ENCODE data around the gene NISCH. TPM values are rescaled to one million over a fixed set of nuclear protein-coding genes. Genes with fewer than 3 reads are reported as not detected.

The NISCH gene
- polyA plus RNA-seq, 2 donors = 32.2 to 59.6 TPM

- H3K27ac ChIP-seq (ENCODE audit: low read depth in 2 of 2, low read length in 1 of 2) = peak within 1 kb of the TSS; percentile 5 to 51
- H3K9me3 ChIP-seq (ENCODE audit: control insufficient read depth in 2 of 2, insufficient read depth in 1 of 2, low read depth in 1 of 2, low read length in 1 of 2) = no peaks in the 10 kb centered on the region
- no peak within 1 kb of the TSS for H3K4me3 ChIP-seq (ENCODE audit: low read depth in 1 of 2, low read length in 2 of 2)
- peaks cover 12 to 27% of the 10 kb centered on the region in 2 donors for H3K36me3 ChIP-seq (ENCODE audit: control insufficient read depth in 2 of 2, insufficient read depth in 2 of 2, low read length in 1 of 2)
- 49 to 57% methylated on average over 23 to 25 of the region's 25 CpGs for WGBS, 2 donors
- H3K4me1 ChIP-seq (ENCODE audit: control insufficient read depth in 2 of 2, insufficient read depth in 2 of 2, low read length in 1 of 2) = peaks cover 0 to 2% of the 10 kb centered on the region in 2 donors
- H3K27me3 ChIP-seq (ENCODE audit: control insufficient read depth in 1 of 2, insufficient read depth in 2 of 2, low read length in 2 of 2) = no peaks in the 10 kb centered on the region
Observed at GRCh38 chr3:52494886-52495495, 39.6 kb downstream of the NISCH start, which contains the start of gene STAB1. Gene STAB1, plus strand, starts transcription at chr3:52495338. Its CDS starts 76 bp downstream, at chr3:52495414.

GRCh38 chr3:52495777-52496602 lies 40.6 kb downstream of the NISCH start:
- H3K4me1 ChIP-seq (ENCODE audit: control insufficient read depth in 2 of 2, insufficient read depth in 2 of 2, low read length in 1 of 2) = no peaks in the 10 kb centered on the region
- H3K27ac ChIP-seq (ENCODE audit: low read depth in 2 of 2, low read length in 1 of 2) = peak overlapping the region in 1 of 2 donors; percentile 51
- 53 to 63% methylated on average over 16 of the region's 16 CpGs for WGBS, 2 donors
- H3K36me3 ChIP-seq (ENCODE audit: control insufficient read depth in 2 of 2, insufficient read depth in 2 of 2, low read length in 1 of 2) = peaks cover 7 to 20% of the 10 kb centered on the region in 2 donors
- H3K27me3 ChIP-seq (ENCODE audit: control insufficient read depth in 1 of 2, insufficient read depth in 2 of 2, low read length in 2 of 2) = no peaks in the 10 kb centered on the region
- H3K4me3 ChIP-seq (ENCODE audit: low read depth in 1 of 2, low read length in 2 of 2) = no peak overlapping the region
- H3K9me3 ChIP-seq (ENCODE audit: control insufficient read depth in 2 of 2, insufficient read depth in 1 of 2, low read depth in 1 of 2, low read length in 1 of 2) = no peaks in the 10 kb centered on the region

GRCh38 chr3:52498137-52499054 lies 43.0 kb downstream of the NISCH start:
- H3K9me3 ChIP-seq (ENCODE audit: control insufficient read depth in 2 of 2, insufficient read depth in 1 of 2, low read depth in 1 of 2, low read length in 1 of 2) = no peaks in the 10 kb centered on the region
- no peaks in the 10 kb centered on the region for H3K36me3 ChIP-seq (ENCODE audit: control insufficient read depth in 2 of 2, insufficient read depth in 2 of 2, low read length in 1 of 2)
- H3K27me3 ChIP-seq (ENCODE audit: control insufficient read depth in 1 of 2, insufficient read depth in 2 of 2, low read length in 2 of 2) = no peaks in the 10 kb centered on the region
- 67% methylated on average over 24 of the region's 24 CpGs for WGBS, 2 donors
- no peak overlapping the region for H3K4me3 ChIP-seq (ENCODE audit: low read depth in 1 of 2, low read length in 2 of 2)
- peak overlapping the region in 1 of 2 donors; percentile 8 for H3K27ac ChIP-seq (ENCODE audit: low read depth in 2 of 2, low read length in 1 of 2)
- no peaks in the 10 kb centered on the region for H3K4me1 ChIP-seq (ENCODE audit: control insufficient read depth in 2 of 2, insufficient read depth in 2 of 2, low read length in 1 of 2)

GRCh38 chr3:52501046-52501445 lies 45.6 kb downstream of the NISCH start:
- Histone ChIP-seq H3K4me1 (ENCODE audit: control insufficient read depth in 2 of 2, insufficient read depth in 2 of 2, low read length in 1 of 2) (no peaks in the 10 kb centered on the region), H3K27me3 (ENCODE audit: control insufficient read depth in 1 of 2, insufficient read depth in 2 of 2, low read length in 2 of 2) (no peaks in the 10 kb centered on the region), H3K27ac (ENCODE audit: low read depth in 2 of 2, low read length in 1 of 2) (no peak overlapping the region), H3K4me3 (ENCODE audit: low read depth in 1 of 2, low read length in 2 of 2) (no peak overlapping the region), H3K36me3 (ENCODE audit: control insufficient read depth in 2 of 2, insufficient read depth in 2 of 2, low read length in 1 of 2) (no peaks in the 10 kb centered on the region), H3K9me3 (ENCODE audit: control insufficient read depth in 2 of 2, insufficient read depth in 1 of 2, low read depth in 1 of 2, low read length in 1 of 2) (no peaks in the 10 kb centered on the region)
- WGBS, 2 donors = 77 to 79% methylated on average over 11 of the region's 11 CpGs

GRCh38 chr3:52502001-52502400 lies 46.6 kb downstream of the NISCH start:
- 89% methylated on average over 11 of the region's 11 CpGs for WGBS, 2 donors
- H3K4me1 ChIP-seq (ENCODE audit: control insufficient read depth in 2 of 2, insufficient read depth in 2 of 2, low read length in 1 of 2) = no peaks in the 10 kb centered on the region
- peaks cover 0 to 2% of the 10 kb centered on the region in 2 donors for H3K36me3 ChIP-seq (ENCODE audit: control insufficient read depth in 2 of 2, insufficient read depth in 2 of 2, low read length in 1 of 2)
- H3K27me3 ChIP-seq (ENCODE audit: control insufficient read depth in 1 of 2, insufficient read depth in 2 of 2, low read length in 2 of 2) = no peaks in the 10 kb centered on the region
- no peak overlapping the region for H3K27ac ChIP-seq (ENCODE audit: low read depth in 2 of 2, low read length in 1 of 2)
- H3K4me3 ChIP-seq (ENCODE audit: low read depth in 1 of 2, low read length in 2 of 2) = no peak overlapping the region
- no peaks in the 10 kb centered on the region for H3K9me3 ChIP-seq (ENCODE audit: control insufficient read depth in 2 of 2, insufficient read depth in 1 of 2, low read depth in 1 of 2, low read length in 1 of 2)

GRCh38 chr3:52502808-52503350 lies 47.5 kb downstream of the NISCH start:
- H3K9me3 ChIP-seq (ENCODE audit: control insufficient read depth in 2 of 2, insufficient read depth in 1 of 2, low read depth in 1 of 2, low read length in 1 of 2) = no peaks in the 10 kb centered on the region
- WGBS, 2 donors = 93 to 94% methylated on average over 11 of the region's 11 CpGs
- H3K27me3 ChIP-seq (ENCODE audit: control insufficient read depth in 1 of 2, insufficient read depth in 2 of 2, low read length in 2 of 2) = no peaks in the 10 kb centered on the region
- H3K4me1 ChIP-seq (ENCODE audit: control insufficient read depth in 2 of 2, insufficient read depth in 2 of 2, low read length in 1 of 2) = no peaks in the 10 kb centered on the region
- no peak overlapping the region for H3K4me3 ChIP-seq (ENCODE audit: low read depth in 1 of 2, low read length in 2 of 2)
- no peak overlapping the region for H3K27ac ChIP-seq (ENCODE audit: low read depth in 2 of 2, low read length in 1 of 2)
- peaks cover 0 to 2% of the 10 kb centered on the region in 2 donors for H3K36me3 ChIP-seq (ENCODE audit: control insufficient read depth in 2 of 2, insufficient read depth in 2 of 2, low read length in 1 of 2)

GRCh38 chr3:52503788-52504424 lies 48.5 kb downstream of the NISCH start:
- no peaks in the 10 kb centered on the region for H3K4me1 ChIP-seq (ENCODE audit: control insufficient read depth in 2 of 2, insufficient read depth in 2 of 2, low read length in 1 of 2)
- no peak overlapping the region for H3K4me3 ChIP-seq (ENCODE audit: low read depth in 1 of 2, low read length in 2 of 2)
- peaks cover 0 to 2% of the 10 kb centered on the region in 2 donors for H3K36me3 ChIP-seq (ENCODE audit: control insufficient read depth in 2 of 2, insufficient read depth in 2 of 2, low read length in 1 of 2)
- H3K27me3 ChIP-seq (ENCODE audit: control insufficient read depth in 1 of 2, insufficient read depth in 2 of 2, low read length in 2 of 2) = no peaks in the 10 kb centered on the region
- no peak overlapping the region for H3K27ac ChIP-seq (ENCODE audit: low read depth in 2 of 2, low read length in 1 of 2)
- H3K9me3 ChIP-seq (ENCODE audit: control insufficient read depth in 2 of 2, insufficient read depth in 1 of 2, low read depth in 1 of 2, low read length in 1 of 2) = no peaks in the 10 kb centered on the region
- WGBS, 2 donors = 57 to 71% methylated on average over 23 of the region's 23 CpGs

GRCh38 chr3:52504977-52505376 lies 49.6 kb downstream of the NISCH start:
- no peaks in the 10 kb centered on the region for H3K27me3 ChIP-seq (ENCODE audit: control insufficient read depth in 1 of 2, insufficient read depth in 2 of 2, low read length in 2 of 2)
- H3K36me3 ChIP-seq (ENCODE audit: control insufficient read depth in 2 of 2, insufficient read depth in 2 of 2, low read length in 1 of 2) = peaks cover 0 to 2% of the 10 kb centered on the region in 2 donors
- 84 to 90% methylated on average over 10 of the region's 10 CpGs for WGBS, 2 donors
- no peaks in the 10 kb centered on the region for H3K9me3 ChIP-seq (ENCODE audit: control insufficient read depth in 2 of 2, insufficient read depth in 1 of 2, low read depth in 1 of 2, low read length in 1 of 2)
- no peak overlapping the region for H3K4me3 ChIP-seq (ENCODE audit: low read depth in 1 of 2, low read length in 2 of 2)
- H3K4me1 ChIP-seq (ENCODE audit: control insufficient read depth in 2 of 2, insufficient read depth in 2 of 2, low read length in 1 of 2) = no peaks in the 10 kb centered on the region
- H3K27ac ChIP-seq (ENCODE audit: low read depth in 2 of 2, low read length in 1 of 2) = no peak overlapping the region

All from esophagus (tissue), 2 donors.